HL-60 (cell line): ENCODE results near the gene GPR155.
A peak's percentile ranks its signal among the peaks of the same experiment; 100 is the strongest.

ENCODE experiments used
- CTCF ChIP-seq: IDR thresholded peaks from one replicate; pipeline ENCODE4 v1.5.1; 2011; ENCODE audit warnings: low read length, control low read depth, inconsistent platforms; ENCODE audit not compliant: insufficient read depth
- GABPA ChIP-seq: IDR thresholded peaks from 2 replicates; pipeline ENCODE4 v1.6.1; 2012; ENCODE audit warnings: low read depth
- REST ChIP-seq: IDR thresholded peaks from 2 replicates; pipeline ENCODE4 v1.6.1; 2012; ENCODE audit warnings: low read depth; ENCODE audit not compliant: insufficient replicate concordance
- SPI1 ChIP-seq: IDR thresholded peaks from 2 replicates; pipeline ENCODE4 v1.6.1; 2012; ENCODE audit warnings: low read depth, mild to moderate bottlenecking, borderline replicate concordance

GRCh38 chr2:174395969-174396630 lies 90.7 kb downstream of the GPR155 start:
- no peak for TF ChIP-seq CTCF
- no peak for TF ChIP-seq GABPA
- no peak for TF ChIP-seq SPI1
- peak; percentile 29 for TF ChIP-seq REST
